Epithelial cell of proximal tubule (primary cell): ENCODE measurements around the gene CHERP. TPM values are rescaled to one million over a fixed set of nuclear protein-coding genes. Genes with fewer than 3 reads are reported as not detected.

Experiments
- DNase-seq: peaks from one replicate; pipeline ENCODE4 v3.0.0-alpha.2; 2011; ENCODE audit warnings: low read depth
- H3K4me3 ChIP-seq: 2 replicates; pipeline ENCODE4 v1.5.1; 2011; ENCODE audit warnings: low read depth, mild to moderate bottlenecking, low read length
- CTCF ChIP-seq: conservative IDR thresholded peaks from 2 replicates; pipeline ENCODE4 v1.5.1; 2012; ENCODE audit warnings: low read depth, mild to moderate bottlenecking, low read length
- total RNA-seq: library from RNA; depleted of rRNA; stranded (reverse); fragments of >200 nt; gene quantifications from 2 replicates; pipeline ENCODE4 v1.2.3, GENCODE V29; 2015

Gene CHERP
- total RNA-seq, 1 donor from 2014 or later, result 11.2 TPM

GRCh38 chr19:16540948-16541347 lies 1.3 kb downstream of the CHERP start:
- peak overlapping the region; percentile 98 for H3K4me3 ChIP-seq
- TF ChIP-seq CTCF, result no peak
- DNase-seq, result no peak

GRCh38 chr19:16537111-16537510 lies 5.1 kb downstream of the CHERP start:
- TF ChIP-seq CTCF, result no peak
- DNase-seq, result no peak
- no peak overlapping the region for H3K4me3 ChIP-seq

- TF ChIP-seq CTCF, result no peak
- H3K4me3 ChIP-seq, result no peak overlapping the region
- DNase-seq, result no peak
Measured at GRCh38 chr19:16536130-16536529, 6.1 kb downstream of the CHERP start.

- no peak for TF ChIP-seq CTCF
Measured at GRCh38 chr19:16535381-16535780, 6.9 kb downstream of the CHERP start.

GRCh38 chr19:16532440-16533234 lies 9.6 kb downstream of the CHERP start:
- no peak for DNase-seq
- no peak for TF ChIP-seq CTCF
- H3K4me3 ChIP-seq, result no peak overlapping the region

More at GRCh38 chr19:16535381-16535780, 6.9 kb downstream of the CHERP start:
- DNase-seq, result no peak
- H3K4me3 ChIP-seq, result no peak overlapping the region

GRCh38 chr19:16531380-16531669 lies 10.9 kb downstream of the CHERP start:
- H3K4me3 ChIP-seq, result no peak overlapping the region
- no peak for DNase-seq
- TF ChIP-seq CTCF, result no peak
